Suprapubic skin (tissue), 4 donors: ENCODE measurements around the gene AIMP1. TPM values are rescaled to one million over a fixed set of nuclear protein-coding genes. Genes with fewer than 3 reads are reported as not detected.
"Not testable (repeated sequence)": the region's sequence is repeated elsewhere in the genome, so short reads cannot be mapped to it uniquely, and the experiment has no call there.

Experiments used
- DNase-seq, 2 donors: peaks; one replicate each; pipeline ENCODE4 v3.0.0-alpha.2; 2019; ENCODE audit warnings: low spot score in 2 of 2
- H3K27ac ChIP-seq: fragments of 200-600 bp; sonication (generic); one replicate; pipeline ENCODE4 v1.5.1; 2019
- H3K27me3 ChIP-seq: fragments of 200-600 bp; sonication (generic); one replicate; pipeline ENCODE4 v1.5.1; 2019
- H3K36me3 ChIP-seq: fragments of 200-600 bp; sonication (generic); one replicate; pipeline ENCODE4 v1.5.1; 2019
- H3K4me1 ChIP-seq: fragments of 200-600 bp; sonication (generic); one replicate; pipeline ENCODE4 v1.5.1; 2019
- H3K4me3 ChIP-seq: fragments of 200-600 bp; sonication (generic); one replicate; pipeline ENCODE4 v1.5.1; 2019; ENCODE audit warnings: mild to moderate bottlenecking
- H3K9me3 ChIP-seq: fragments of 200-600 bp; sonication (generic); one replicate; pipeline ENCODE4 v1.5.1; 2019
- CTCF ChIP-seq, 2 donors: fragments of 200-600 bp in 1 of 2; fragments of 450-650 bp in 1 of 2; sonication (generic) in 1 of 2; IDR thresholded peaks; one replicate each; pipeline ENCODE4 v1.5.1; 2016 to 2019; ENCODE audit warnings: antibody characterized with exemption in 2 of 2, mild to moderate bottlenecking in 1 of 2, moderate library complexity in 1 of 2
- EP300 ChIP-seq: sonication (generic); formaldehyde crosslinking; IDR thresholded peaks from one replicate; pipeline ENCODE4 v1.6.1; 2017; ENCODE audit warnings: antibody characterized with exemption
- POLR2A ChIP-seq, 2 donors: fragments of 450-650 bp; IDR thresholded peaks; one replicate each; pipeline ENCODE4 v1.6.1; 2017; ENCODE audit warnings: antibody characterized with exemption in 2 of 2, mild to moderate bottlenecking in 2 of 2, moderate library complexity in 2 of 2
- POLR2AphosphoS5 ChIP-seq, 3 donors: sonication (generic); formaldehyde crosslinking; IDR thresholded peaks; one replicate each; pipeline ENCODE4 v1.6.1; 2017; ENCODE audit warnings: antibody characterized with exemption in 3 of 3
- WGBS: methylation state at CpG from one replicate; pipeline ENCODE4 v1.1.5; 2018; 5-methylcytosine and 5-hydroxymethylcytosine counted together
- total RNA-seq, 4 donors: library from RNA; depleted of rRNA; stranded (reverse); fragments of >200 nt; gene quantifications; one replicate each; pipeline ENCODE4 v1.1.0, GENCODE V29; 2016

AIMP1 gene
- total RNA-seq, 4 donors from 2014 or later: 17.0 to 26.6 (median 20.5) TPM

- H3K9me3 ChIP-seq: no peaks in the 10 kb centered on the region
- H3K4me3 ChIP-seq: no peak overlapping the region
- no peaks in the 10 kb centered on the region for H3K36me3 ChIP-seq
- H3K4me1 ChIP-seq: no peaks in the 10 kb centered on the region
- TF ChIP-seq EP300 (no peak), POLR2A (IDR thresholded peaks at IDR 0.05) (no peak), CTCF (IDR thresholded peaks at IDR 0.05) (no peak), POLR2AphosphoS5 (IDR thresholded peaks at IDR 0.05) (no peak)
- no peak overlapping the region for H3K27ac ChIP-seq
- H3K27me3 ChIP-seq: no peaks in the 10 kb centered on the region
- DNase-seq: no peak
These were observed 63.8 kb downstream of the AIMP1 start for GRCh38 chr4:106380179-106380578.

GRCh38 chr4:106384878-106385277, 68.5 kb downstream of the AIMP1 start:
- Histone ChIP-seq H3K4me3 (no peak overlapping the region), H3K27ac (no peak overlapping the region), H3K27me3 (no peaks in the 10 kb centered on the region), H3K36me3 (no peaks in the 10 kb centered on the region), H3K4me1 (no peaks in the 10 kb centered on the region), H3K9me3 (peaks cover 3% of the 10 kb centered on the region)
- no peak for DNase-seq
- no peak for TF ChIP-seq CTCF (IDR thresholded peaks at IDR 0.05)
- TF ChIP-seq EP300: no peak
- no peak for TF ChIP-seq POLR2A (IDR thresholded peaks at IDR 0.05)
- TF ChIP-seq POLR2AphosphoS5 (IDR thresholded peaks at IDR 0.05): no peak
- 88% methylated on average over 1 of the region's 3 CpGs for WGBS

GRCh38 chr4:106385853-106386393, 69.6 kb downstream of the AIMP1 start:
- 88% methylated on average over 4 of the region's 6 CpGs for WGBS
- Histone ChIP-seq H3K27me3 (no peaks in the 10 kb centered on the region), H3K4me1 (no peaks in the 10 kb centered on the region), H3K36me3 (no peaks in the 10 kb centered on the region), H3K4me3 (no peak overlapping the region), H3K9me3 (peaks cover 3% of the 10 kb centered on the region), H3K27ac (no peak overlapping the region)
- TF ChIP-seq CTCF (IDR thresholded peaks at IDR 0.05): no peak
- TF ChIP-seq POLR2A (IDR thresholded peaks at IDR 0.05): no peak
- no peak for TF ChIP-seq EP300
- TF ChIP-seq POLR2AphosphoS5 (IDR thresholded peaks at IDR 0.05): no peak
- no peak for DNase-seq

- WGBS: 92% methylated on average over 2 of the region's 2 CpGs
- TF ChIP-seq CTCF (IDR thresholded peaks at IDR 0.05) (no peak), EP300 (no peak), POLR2AphosphoS5 (IDR thresholded peaks at IDR 0.05) (no peak), POLR2A (IDR thresholded peaks at IDR 0.05) (no peak)
- Histone ChIP-seq H3K27ac (no peak overlapping the region), H3K4me1 (no peaks in the 10 kb centered on the region), H3K9me3 (peaks cover 31% of the 10 kb centered on the region), H3K27me3 (no peaks in the 10 kb centered on the region), H3K4me3 (no peak overlapping the region), H3K36me3 (no peaks in the 10 kb centered on the region)
- DNase-seq: no peak
These were observed 79.2 kb downstream of the AIMP1 start for GRCh38 chr4:106395582-106395981.

GRCh38 chr4:106398898-106399297, 82.5 kb downstream of the AIMP1 start:
- H3K27ac ChIP-seq: not testable (repeated sequence)

More at GRCh38 chr4:106398898-106399297, 82.5 kb downstream of the AIMP1 start:
- DNase-seq, H3K27me3 ChIP-seq, H3K36me3 ChIP-seq, H3K4me1 ChIP-seq, H3K4me3 ChIP-seq: not testable (repeated sequence)
- peaks cover 35% of the 10 kb centered on the region for H3K9me3 ChIP-seq
- 81% methylated on average over 4 of the region's 4 CpGs for WGBS

Other genes with a start within 250 kb of the AIMP1 start
- 10 to 100 TPM; 23.3 to 47.7 (median 34.2) TPM for gene TBCK, start 341 bp upstream of the AIMP1 start, total RNA-seq
- gene GIMD1, start 52.2 kb downstream of the AIMP1 start, total RNA-seq: not detected